ENCODE measurements around the gene CMTM3. TPM values are rescaled to one million over a fixed set of nuclear protein-coding genes. Genes with fewer than 3 reads are reported as not detected.
"Not testable (repeated sequence)": the region's sequence is repeated elsewhere in the genome, so short reads cannot be mapped to it uniquely, and the experiment has no call there.

CMTM3 gene, protein sequence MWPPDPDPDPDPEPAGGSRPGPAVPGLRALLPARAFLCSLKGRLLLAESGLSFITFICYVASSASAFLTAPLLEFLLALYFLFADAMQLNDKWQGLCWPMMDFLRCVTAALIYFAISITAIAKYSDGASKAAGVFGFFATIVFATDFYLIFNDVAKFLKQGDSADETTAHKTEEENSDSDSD
- 10.1 TPM for total RNA-seq
- long read RNA-seq, transcript CMTM3-214 (5 exons, 1,934 nt), result major isoform, 31 of 35 reads
- long read RNA-seq, partial matches to known transcripts, result 0 of 35 reads
- long read RNA-seq, other reads (novel, unspliced or antisense), result 2 of 35 reads

DNA sequence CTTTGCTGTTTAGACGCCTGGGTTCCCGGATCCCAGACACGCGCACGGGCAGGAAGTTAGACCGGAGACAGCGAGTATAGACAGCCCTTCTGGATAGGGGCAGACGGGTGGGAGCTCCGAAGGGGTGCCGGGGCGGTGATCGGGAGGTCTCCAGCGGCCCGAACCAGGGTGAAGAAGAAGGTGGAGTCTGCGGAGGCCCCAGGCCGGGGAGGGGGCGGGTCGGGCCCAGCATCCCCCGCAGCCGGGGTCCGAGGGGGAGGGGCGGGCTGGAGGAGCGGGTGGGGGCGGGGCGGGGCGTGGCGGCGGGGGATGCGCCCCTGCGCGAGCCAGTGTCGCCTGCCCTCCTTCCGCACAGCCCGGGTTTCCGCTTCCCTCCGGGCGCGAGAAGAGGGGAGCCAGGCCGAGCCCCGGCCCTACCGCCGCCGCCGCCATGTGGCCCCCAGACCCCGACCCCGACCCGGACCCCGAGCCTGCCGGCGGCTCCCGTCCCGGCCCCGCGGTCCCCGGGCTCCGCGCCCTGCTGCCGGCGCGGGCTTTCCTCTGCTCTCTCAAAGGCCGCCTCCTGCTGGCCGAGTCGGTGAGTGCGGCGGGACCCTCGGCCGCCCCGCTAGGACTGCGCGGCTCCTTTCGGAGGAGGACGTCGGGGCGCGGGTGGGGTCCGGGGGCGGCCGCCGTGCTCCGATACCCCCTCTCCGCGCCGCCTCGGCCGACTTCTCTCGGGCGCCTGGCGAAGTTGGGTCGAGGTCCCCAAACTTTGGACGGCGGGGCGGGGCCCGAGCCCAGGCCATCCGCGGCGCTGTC lies at the start of gene CMTM3:
Gene CMTM3 (plus strand): TSS at position 329 of the 801 bp plus-strand sequence. CDS start 102 bp downstream, at position 431.
- DNase-seq, result peak; percentile 82
- intact Hi-C loops (cut with DNase I), result loop anchor here (5.0 kb wide), 2 partner anchors 197 to 263 kb away; no protein-coding TSS in a partner anchor

DNA sequence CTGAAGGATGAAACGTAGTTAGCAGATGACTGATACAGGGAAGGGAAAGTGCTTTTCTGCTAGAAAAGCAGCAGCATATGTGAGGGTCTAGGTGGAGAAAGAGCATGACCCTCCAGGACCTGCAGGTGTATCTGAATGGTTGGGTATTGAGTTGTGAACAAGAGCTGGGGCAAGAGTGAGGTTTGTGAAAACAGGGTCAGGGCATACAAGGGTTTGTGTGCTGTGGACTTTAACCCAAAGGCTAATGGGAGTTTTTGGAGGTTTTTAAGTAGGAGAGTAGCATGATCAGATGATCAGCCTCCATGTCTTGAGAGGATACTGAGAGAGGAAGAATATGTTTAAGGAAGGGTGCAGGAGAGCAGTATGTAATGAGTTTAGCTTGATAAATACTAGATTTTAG lies 44.4 kb upstream of the CMTM3 start:
- ATAC-seq (ENCODE audit: poor library complexity) (no peak), DNase-seq (no peak)
- intact Hi-C loops (cut with DNase I), result no loop called here

More for the DNA sequence above, at the start of gene CMTM3:
- ATAC-seq (ENCODE audit: poor library complexity), result peak; percentile 70

DNA sequence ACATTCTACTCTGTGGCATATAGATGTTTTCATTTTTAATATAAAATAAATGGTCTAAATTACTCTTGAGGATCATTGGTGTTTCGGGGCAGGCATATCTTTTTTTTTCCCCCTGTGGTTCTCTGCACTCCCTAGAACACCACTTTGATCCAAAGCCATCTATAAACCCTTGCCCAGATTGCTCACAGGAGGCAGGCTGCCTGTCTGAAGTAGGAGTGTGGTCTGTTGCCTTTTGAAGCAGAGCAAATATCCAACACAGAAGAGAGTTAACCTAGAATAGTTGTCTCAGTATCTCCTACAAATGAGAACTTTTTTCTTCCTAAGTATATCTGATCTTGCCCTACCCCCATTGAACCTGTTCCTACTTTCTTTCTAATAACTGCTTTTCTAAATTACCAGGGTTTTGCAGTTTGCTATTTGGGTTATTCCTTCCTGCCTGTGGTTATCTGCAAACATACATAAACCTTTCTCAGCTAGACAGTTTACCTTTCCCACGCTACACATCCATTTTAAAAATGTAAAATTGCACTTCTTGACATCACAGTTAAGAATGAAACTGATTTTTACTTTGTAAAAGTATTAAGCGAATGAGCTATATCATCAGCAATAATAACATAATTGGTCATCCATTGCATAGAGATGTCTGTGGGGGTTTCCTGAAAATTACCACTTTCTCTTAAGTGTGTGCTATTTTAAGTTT lies 43.0 kb upstream of the CMTM3 start:
- ATAC-seq (ENCODE audit: poor library complexity) (no peak), DNase-seq (no peak)
- intact Hi-C loops (cut with DNase I), result no loop called here

DNA sequence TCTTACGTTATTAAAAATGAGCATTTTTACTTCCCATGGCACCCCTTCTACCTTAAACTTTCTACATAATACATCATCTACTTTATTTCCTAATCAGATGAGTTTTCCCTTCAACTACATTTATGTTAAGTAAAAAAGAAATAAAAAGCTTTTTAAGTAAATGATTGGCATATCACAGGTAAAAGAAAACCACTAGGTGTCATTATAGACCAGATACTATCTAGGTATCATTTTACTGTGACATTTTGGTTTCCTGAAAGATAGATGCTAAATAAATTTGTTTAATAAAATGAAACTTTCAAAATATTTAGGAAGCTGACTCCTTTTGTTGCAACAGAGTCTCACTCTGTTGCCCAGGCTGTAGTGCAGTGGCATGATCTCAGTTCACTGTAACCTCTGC lies 42.1 kb upstream of the CMTM3 start:
- intact Hi-C loops (cut with DNase I), result no loop called here
- DNase-seq (no peak), ATAC-seq (ENCODE audit: poor library complexity) (no peak)

DNA sequence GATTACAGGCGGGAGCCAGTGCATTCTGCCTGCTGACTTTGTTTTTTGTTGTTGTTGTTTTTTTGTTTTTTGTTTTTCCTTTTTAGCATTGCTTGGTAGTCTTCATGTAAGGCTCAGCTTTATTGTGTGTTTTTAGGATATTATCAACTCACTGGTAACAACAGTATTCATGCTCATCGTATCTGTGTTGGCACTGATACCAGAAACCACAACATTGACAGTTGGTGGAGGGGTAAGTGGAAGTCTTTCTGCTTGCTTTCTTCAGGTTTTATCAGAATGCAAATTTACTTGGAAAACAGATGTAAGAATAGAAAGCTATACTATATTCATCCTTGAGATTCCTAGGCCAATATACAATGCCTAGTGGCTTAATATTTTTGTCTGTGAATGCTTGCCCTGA lies 41.5 kb upstream of the CMTM3 start:
- intact Hi-C loops (cut with DNase I), result no loop called here
- no peak for ATAC-seq (ENCODE audit: poor library complexity)
- DNase-seq, result no peak

DNA sequence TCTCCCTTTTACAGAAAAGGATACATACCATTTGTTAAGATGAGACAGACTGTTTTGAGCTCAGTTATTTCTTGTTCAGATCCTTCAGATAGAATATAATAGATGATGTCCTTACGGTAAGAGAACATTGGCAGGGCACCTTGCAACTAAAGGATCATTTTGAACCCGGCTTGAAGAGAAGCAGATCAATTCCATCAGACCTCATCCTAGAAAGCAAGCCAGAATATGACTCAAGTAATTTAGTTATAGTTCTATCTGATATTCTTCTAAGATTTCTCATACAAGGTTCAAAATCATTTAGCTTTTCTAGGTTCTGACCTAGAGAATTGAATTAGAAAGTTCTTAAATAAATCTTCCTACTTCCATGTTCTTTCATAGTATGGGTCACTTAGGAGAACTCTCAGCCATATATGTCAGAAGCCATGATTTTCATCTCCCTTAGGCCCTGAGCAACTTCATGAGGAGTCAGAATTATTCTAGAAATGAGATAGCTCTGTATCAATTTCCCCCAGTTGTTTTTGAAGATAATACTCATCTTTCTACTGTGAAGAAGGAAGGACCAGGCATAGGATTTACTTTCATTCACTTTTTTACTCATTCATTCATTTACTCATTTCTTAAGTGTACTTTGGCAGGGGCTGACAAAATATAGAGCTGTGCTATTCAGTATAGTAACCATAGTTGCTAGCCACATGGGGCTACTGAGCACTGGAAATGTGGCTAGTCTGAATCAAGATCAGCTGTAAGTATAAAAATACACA lies 40.8 kb upstream of the CMTM3 start:
- intact Hi-C loops (cut with DNase I), result no loop called here
- no peak for ATAC-seq (ENCODE audit: poor library complexity)
- DNase-seq, result no peak

DNA sequence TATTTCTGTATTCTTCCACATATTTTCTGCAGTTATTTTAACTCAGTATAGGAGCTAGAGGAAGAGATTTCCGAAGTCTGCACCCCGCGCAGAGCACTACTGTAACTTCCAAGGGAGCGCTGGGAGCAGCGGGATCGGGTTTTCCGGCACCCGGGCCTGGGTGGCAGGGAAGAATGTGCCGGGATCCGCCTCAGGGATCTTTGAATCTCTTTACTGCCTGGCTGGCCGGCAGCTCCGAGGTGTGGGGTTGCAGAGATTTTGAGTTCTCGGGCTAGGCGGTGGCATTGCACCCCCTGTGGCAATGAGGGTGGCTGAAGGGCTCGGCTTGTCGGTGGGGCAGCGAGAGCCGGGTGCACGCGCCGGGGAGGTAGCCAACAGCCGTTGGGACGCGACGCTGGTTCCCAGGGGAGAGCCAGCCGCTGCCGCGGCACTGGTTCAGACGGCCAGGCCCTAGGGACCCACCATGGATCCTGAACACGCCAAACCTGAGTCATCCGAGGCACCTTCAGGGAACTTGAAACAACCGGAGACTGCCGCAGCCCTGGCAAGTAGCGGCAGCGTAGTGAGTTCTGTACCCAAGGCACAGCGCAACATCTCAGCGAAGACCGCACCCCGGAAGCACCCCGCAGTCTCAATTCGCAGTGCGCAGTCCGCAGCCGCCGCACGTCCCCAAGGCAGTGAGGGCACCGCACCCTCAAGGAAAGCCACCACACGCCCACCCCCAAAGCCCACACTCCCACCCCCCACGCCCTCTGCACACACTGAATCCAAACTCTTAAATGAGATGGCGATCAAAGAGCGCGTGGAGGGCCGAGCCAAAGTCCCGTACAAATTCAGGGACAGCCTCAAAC lies 38.2 kb upstream of the CMTM3 start, which contains the start of gene CMTM1:
Gene CMTM1 (plus strand): TSS at position 389 of the 851 bp plus-strand sequence. CDS start 75 bp downstream, at position 464.
- intact Hi-C loops (cut with DNase I), result no loop called here
- ATAC-seq (ENCODE audit: poor library complexity) (no peak), DNase-seq (no peak)

DNA sequence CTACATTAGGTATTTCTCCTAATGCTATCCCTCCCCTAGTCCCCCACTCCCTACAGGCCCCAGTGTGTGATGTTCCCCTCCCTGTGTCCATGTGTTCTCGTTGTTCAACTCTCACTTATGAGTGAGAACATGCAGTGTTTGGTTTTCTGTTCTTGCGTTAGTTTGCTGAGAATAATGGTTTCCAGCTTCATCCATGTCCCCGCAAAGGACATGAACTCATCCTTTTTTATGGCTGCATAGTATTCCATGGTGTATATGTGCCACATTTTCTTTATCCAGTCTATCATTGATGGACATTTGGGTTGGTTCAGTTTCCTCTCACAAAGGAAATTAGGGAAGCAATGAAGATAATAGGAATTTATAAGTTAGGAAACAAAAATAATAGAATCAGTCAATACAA lies 37.2 kb upstream of the CMTM3 start:
- DNase-seq; intact Hi-C loops (cut with DNase I); ATAC-seq (ENCODE audit: poor library complexity): not testable (repeated sequence)

DNA sequence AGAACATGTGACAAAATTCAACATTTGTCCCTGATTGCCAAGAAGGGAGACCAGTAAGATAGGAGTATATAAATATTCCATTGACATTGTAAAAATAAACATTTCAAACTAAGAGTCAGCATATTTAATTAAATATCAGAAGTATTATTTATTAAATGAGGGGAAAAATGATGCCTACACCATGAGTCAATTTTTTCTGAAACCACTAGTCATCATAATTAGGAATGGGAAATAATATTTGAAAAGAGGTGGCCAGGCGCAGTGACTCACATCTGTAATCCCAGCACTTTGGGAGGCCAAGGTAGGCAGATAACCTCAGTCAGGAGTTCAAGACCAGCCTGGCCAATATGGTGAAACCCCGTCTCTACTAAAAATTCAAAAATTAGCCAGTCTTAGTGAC lies 36.1 kb upstream of the CMTM3 start:
- no peak for ATAC-seq (ENCODE audit: poor library complexity)
- DNase-seq, result no peak
- intact Hi-C loops (cut with DNase I), result no loop called here

DNA sequence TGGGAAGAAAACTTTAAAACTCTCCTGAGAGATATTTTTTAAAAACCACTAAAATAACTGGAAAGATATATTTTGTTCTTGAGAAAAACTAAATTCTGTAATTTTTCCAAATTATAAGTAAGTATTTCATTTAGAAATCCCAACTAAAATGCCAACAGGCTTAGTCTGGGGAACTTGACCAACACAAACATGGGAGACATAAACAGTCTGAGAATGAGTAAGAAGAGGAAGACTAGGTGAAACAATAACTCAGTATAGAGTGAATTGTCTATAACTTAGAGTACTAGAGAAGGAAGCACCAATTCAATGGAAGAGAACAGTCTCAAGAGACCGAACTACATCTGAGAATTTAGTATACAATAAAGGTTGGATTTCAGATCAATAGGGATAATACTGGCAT lies 35.4 kb upstream of the CMTM3 start:
- intact Hi-C loops (cut with DNase I), result no loop called here
- DNase-seq (no peak), ATAC-seq (ENCODE audit: poor library complexity) (no peak)

DNA sequence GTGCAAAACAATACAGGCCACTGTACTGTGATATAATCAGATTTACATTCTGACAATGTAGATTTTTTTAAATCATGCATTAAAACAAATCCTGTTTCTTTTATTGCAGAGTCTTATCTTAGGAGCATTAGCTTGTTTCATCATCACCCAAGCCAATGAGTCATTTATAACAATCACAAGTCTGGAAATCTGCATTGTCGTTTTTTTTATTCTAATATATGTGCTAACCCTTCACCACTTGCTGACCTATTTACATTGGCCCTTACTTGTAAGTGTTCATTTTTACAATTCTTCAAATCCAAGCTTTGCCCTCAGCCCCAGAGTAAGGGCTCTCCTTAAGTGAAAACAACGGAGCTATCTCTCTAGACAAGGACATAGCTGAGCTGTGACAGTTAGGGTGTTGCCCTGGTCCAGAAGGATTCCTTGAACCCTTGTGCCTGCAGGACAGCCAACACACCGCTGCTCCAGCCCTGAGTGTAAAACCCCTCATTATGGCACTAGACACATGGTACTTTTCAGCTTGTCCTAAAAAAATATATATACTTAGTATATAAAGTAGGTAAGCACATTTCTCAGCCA lies 34.6 kb upstream of the CMTM3 start:
- intact Hi-C loops (cut with DNase I), result no loop called here
- no peak for DNase-seq
- no peak for ATAC-seq (ENCODE audit: poor library complexity)

DNA sequence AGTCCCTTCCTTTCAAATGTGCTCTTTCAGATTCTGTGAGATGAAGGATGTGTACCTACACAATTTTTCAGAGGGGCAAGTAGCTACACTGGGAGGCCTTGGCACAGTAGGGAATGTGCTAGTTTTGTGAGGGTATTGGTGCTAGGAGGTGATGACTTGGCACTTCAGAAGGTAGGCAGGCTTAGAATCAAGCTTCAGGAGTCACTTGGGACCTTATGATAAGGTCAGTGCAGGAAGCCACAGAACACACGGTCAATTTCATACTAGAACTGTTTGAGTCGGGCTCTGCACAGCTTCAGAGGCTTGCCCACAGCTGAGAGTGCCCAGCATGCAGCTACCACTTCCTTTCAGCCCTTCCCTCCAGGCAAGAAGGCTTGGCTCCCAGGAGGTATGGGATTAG lies 32.1 kb upstream of the CMTM3 start:
- DNase-seq (no peak), ATAC-seq (ENCODE audit: poor library complexity) (no peak)
- intact Hi-C loops (cut with DNase I), result no loop called here

DNA sequence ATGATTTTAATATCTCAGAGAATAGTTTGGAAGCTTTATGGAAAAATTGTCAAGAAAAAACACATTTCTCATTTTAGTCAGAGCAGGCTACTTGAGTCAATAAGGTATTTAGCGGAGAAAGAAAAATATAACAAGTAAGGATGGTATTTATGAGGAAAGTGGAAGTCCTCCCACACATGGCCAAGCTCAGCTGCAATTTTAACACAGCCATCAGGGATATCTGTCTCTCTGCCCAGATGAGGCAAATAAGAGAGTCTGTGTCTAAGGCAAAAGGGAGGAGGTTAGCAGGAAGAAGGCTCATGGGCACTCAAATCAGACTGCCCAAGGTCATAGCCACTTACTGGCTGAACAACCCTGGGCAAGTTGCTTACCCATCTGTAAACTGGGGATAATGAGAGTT lies 30.4 kb upstream of the CMTM3 start:
- intact Hi-C loops (cut with DNase I), result no loop called here
- ATAC-seq (ENCODE audit: poor library complexity) (no peak), DNase-seq (no peak)

DNA sequence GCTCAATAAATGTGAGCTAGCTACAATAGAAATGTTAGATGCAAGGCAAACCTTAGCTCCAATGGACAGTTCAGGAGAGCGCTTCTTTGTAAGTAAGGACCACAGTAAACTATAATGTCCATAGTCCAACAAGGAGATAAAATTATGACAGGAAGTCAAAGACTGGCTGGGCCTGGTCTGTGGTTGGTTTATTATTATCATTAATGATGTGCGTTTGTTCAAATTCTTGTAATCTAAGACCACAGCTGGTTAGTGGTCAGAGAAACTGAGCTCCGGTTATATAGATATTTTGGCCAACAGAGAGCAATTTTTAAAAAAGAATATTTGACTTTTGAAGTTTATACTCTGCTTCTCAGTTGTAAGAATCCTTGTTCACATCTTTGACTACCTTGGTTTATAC lies 30.0 kb upstream of the CMTM3 start:
- ATAC-seq (ENCODE audit: poor library complexity) (no peak), DNase-seq (no peak)
- intact Hi-C loops (cut with DNase I), result no loop called here

DNA sequence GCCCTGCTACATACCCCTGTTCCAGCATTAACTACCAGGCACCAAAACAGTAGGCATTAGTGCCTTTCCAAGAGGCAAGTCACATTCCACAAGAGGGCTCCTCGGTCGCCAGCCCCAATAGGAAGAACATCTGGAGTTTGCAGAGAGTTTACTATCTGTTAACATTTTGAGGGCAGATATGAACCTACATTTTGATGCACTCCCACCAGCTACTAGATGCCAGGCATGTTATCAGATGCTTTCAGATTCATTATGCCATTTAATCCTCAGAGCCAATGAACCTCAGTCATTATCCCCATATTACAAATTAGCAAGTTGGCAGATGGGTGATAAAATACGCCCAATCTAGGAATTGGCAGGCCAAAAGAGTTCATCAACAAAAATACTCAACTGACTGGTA lies 29.4 kb upstream of the CMTM3 start:
- ATAC-seq (ENCODE audit: poor library complexity) (no peak), DNase-seq (no peak)

DNA sequence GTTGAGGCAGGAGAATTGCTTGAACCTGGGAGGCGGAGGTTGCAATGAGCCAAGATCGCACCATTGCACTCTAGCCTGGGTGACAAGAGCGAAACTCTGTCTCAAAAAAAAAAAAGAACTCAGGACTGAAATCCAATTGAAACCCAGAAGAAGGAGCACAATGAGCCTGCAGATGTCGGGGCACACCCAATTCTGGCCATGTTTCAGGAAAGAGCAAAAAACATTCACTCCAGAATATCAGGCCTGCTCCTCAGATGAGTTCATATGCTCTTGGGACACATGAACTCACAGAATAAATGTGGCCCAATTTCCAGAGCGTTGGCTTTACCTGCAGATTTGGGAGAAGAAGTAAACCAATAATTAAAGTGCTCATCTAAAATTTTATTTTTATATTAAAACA lies 28.2 kb upstream of the CMTM3 start:
- ATAC-seq (ENCODE audit: poor library complexity), result peak; percentile 41
- DNase-seq, result no peak
- intact Hi-C loops (cut with DNase I), result no loop called here

More for the DNA sequence above, 29.4 kb upstream of the CMTM3 start:
- intact Hi-C loops (cut with DNase I), result no loop called here

DNA sequence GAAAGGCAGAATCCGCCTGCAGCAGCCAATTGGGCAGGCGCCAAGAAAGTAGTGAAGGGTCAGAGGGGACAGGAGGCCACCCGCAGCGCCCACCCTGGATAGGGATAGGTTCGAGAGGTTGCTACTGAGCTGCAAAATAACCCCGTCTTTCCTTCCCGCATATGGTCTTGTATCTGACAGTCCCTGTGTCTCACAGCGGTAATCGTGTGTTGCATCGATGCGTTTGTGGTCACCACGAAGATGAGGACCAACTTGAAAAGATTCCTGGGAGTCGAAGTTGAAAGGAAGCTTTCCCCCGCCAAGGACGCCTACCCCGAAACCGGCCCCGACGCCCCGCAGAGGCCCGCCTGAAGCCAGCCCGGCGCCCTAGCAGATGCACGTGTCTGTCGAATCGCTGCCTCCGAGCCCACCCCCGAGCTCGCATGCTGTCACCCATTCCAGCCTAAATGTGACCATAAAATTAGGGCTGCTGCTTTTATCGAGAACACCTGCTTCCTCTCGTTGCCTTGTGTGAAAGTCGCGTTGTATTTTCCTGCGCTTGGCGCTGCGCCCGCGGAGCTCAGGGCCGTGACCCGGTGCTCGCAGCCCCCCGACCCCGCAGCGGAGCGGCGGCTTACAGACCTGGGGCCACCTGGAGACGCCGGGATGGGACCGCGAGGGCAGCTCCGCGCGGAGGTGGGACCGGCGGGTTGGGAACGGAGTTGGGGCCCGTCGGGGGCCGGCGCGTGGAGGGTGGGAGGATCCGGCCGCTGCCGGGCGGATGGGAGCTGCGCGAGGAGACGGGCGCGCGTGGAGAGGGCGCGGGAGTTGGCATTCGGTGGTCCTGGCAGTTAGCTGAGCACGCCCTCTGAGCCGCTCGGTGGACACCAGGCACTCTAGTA lies 25.6 kb upstream of the CMTM3 start, which contains the start of gene CMTM2:
Gene CMTM2 (plus strand): TSS at position 813 of the 881 bp plus-strand sequence. CDS start 145 bp downstream, outside the sequence.
- intact Hi-C loops (cut with DNase I), result no loop called here
- peak; percentile 52 for DNase-seq
- peak; percentile 36 for ATAC-seq (ENCODE audit: poor library complexity)
